K562 (cell line): ENCODE measurements around the gene UMAD1. TPM values are rescaled to one million over a fixed set of nuclear protein-coding genes. Genes with fewer than 3 reads are reported as not detected.

Experiments
- ATAC-seq: fragments of 200-7000 bp; cut with Tn5 transposase; 3 replicates; pipeline ENCODE4 v1.9.1; 2020; ENCODE audit warnings: moderate library complexity
- BruUV-seq: library from RNA; stranded (reverse); fragments of 400-500 nt; replicated peaks from 2 replicates; lab custom pipeline; 2021; lab: Mats Ljungman, UMichigan
- CTCF ChIA-PET: fragments of 300-600 bp; formaldehyde crosslinking; extraction: SDS; loops from one replicate; lab custom pipeline; 2021; ENCODE audit warnings: low intra/inter-chr PET ratio; lab: Yijun Ruan, JAX
- POLR2A ChIA-PET: fragments of 300-600, 350-650 bp; sonication (Branson Sonifier 250); formaldehyde crosslinking; extraction: SDS; loops from one replicate; lab custom pipeline; 2021; ENCODE audit warnings: antibody characterized with exemption, inconsistent platforms; lab: Yijun Ruan, JAX
- DNase-seq, 4 experiments: peaks; one replicate each; pipeline versions ENCODE4 v3.0.0 to v3.0.0-alpha.2; 2011 to 2018; ENCODE audit warnings: low spot score in 3 of 4, mixed read lengths in 3 of 4; ENCODE audit errors: extremely low read depth in 1 of 4
- FAIRE-seq: peaks from 2 replicates; lab custom pipeline; 2011; peaks lifted over from hg19 to GRCh38; lab: Jason Lieb, UNC
- H2AFZ ChIP-seq: 2 replicates; pipeline ENCODE4 v1.6.0; 2011; ENCODE audit warnings: low read depth, low read length, control low read depth, inconsistent platforms
- H3K27ac ChIP-seq: fragments of 200-600 bp; 3 replicates; pipeline ENCODE4 v1.8.0; 2011; ENCODE audit warnings: low read depth, mild to moderate bottlenecking, control low read depth, inconsistent platforms, low read length, moderate library complexity, mixed read lengths; ENCODE audit errors: extremely low read depth
- H3K27me3 ChIP-seq, 2 experiments: fragments of 300-600 bp in 1 of 2; 2 replicates in 1 of 2; 3 replicates in 1 of 2; pipeline versions ENCODE4 v1.6.0 to v1.8.0; 2011; ENCODE audit warnings: inconsistent platforms in 2 of 2, low read length in 2 of 2, mild to moderate bottlenecking in 1 of 2, mixed read lengths in 1 of 2, moderate library complexity in 1 of 2; ENCODE audit not compliant: control insufficient read depth in 2 of 2, insufficient read depth in 2 of 2
- H3K36me3 ChIP-seq: fragments of 300-600 bp; 3 replicates; pipeline ENCODE4 v1.8.0; 2011; ENCODE audit warnings: mild to moderate bottlenecking, low read length, inconsistent platforms; ENCODE audit not compliant: control insufficient read depth, insufficient read depth
- H3K4me1 ChIP-seq, 2 experiments: fragments of 200-600 bp in 1 of 2; replicated peaks in 1 of 2; 2 replicates in 1 of 2; 3 replicates in 1 of 2; pipeline versions ENCODE4 v1.5.1 to v1.8.0; 2011; ENCODE audit warnings: inconsistent platforms in 2 of 2, low read length in 2 of 2, mild to moderate bottlenecking in 1 of 2, mixed read lengths in 1 of 2, moderate library complexity in 1 of 2; ENCODE audit not compliant: control insufficient read depth in 2 of 2, insufficient read depth in 2 of 2
- H3K4me2 ChIP-seq: 2 replicates; pipeline ENCODE4 v1.6.1; 2011; ENCODE audit warnings: low read length, control low read depth, inconsistent platforms, mixed read lengths; ENCODE audit not compliant: insufficient read depth
- H3K4me3 ChIP-seq: fragments of 200-600 bp; sonication (generic), shearing (Covaris generic); 2 replicates; pipeline ENCODE4 v1.5.1; 2016; ENCODE audit warnings: control low read depth, inconsistent platforms
- H3K79me2 ChIP-seq: fragments of 200-600 bp; 3 replicates; pipeline ENCODE4 v1.8.0; 2011; ENCODE audit warnings: low read length, inconsistent platforms; ENCODE audit not compliant: control insufficient read depth, insufficient read depth
- H3K9ac ChIP-seq, 2 experiments: 2 replicates each; pipeline versions ENCODE4 v1.6.0 to v1.6.1; 2011; ENCODE audit warnings: low read depth in 2 of 2, low read length in 2 of 2, control low read depth in 1 of 2, inconsistent platforms in 1 of 2, mild to moderate bottlenecking in 1 of 2, mixed read lengths in 1 of 2; ENCODE audit not compliant: insufficient read depth in 1 of 2
- H3K9me1 ChIP-seq: one replicate; pipeline ENCODE4 v1.6.0; 2011; ENCODE audit warnings: inconsistent platforms, mild to moderate bottlenecking, low read length, moderate library complexity; ENCODE audit not compliant: control insufficient read depth, insufficient read depth
- H3K9me3 ChIP-seq: replicated peaks from 2 replicates; pipeline ENCODE4 v1.5.1; 2011; ENCODE audit warnings: low read depth, low read length, inconsistent platforms; ENCODE audit not compliant: control insufficient read depth, insufficient read depth
- H4K20me1 ChIP-seq: replicated peaks from 2 replicates; pipeline ENCODE4 v1.6.1; 2011; ENCODE audit warnings: low read length, inconsistent platforms, mixed read lengths; ENCODE audit not compliant: control insufficient read depth, insufficient read depth
- BRD4 ChIP-seq: fragments of 200-600 bp; sonication (generic); IDR thresholded peaks from 2 replicates; pipeline ENCODE4 v1.6.1; 2017; ENCODE audit warnings: inconsistent platforms
- C11orf30 ChIP-seq: fragments of 450-650 bp; IDR thresholded peaks from 2 replicates; pipeline ENCODE4 v1.6.1; 2016; ENCODE audit warnings: low read depth, mild to moderate bottlenecking
- MAFF ChIP-seq: IDR thresholded peaks from 2 replicates; pipeline ENCODE4 v1.6.1; 2012; ENCODE audit warnings: low read length, improper control_type of control experiment
- PHF21A ChIP-seq: fragments of 450-650 bp; IDR thresholded peaks from 2 replicates; pipeline ENCODE4 v1.6.1; 2017; ENCODE audit warnings: low read depth, borderline replicate concordance
- SMAD2 ChIP-seq: fragments of 150-350 bp; IDR thresholded peaks from 2 replicates; pipeline ENCODE4 v1.6.1; 2014; ENCODE audit warnings: low read depth, mild to moderate bottlenecking, low read length
- SP2 ChIP-seq: IDR thresholded peaks from 2 replicates; pipeline ENCODE4 v1.6.1; 2011; ENCODE audit warnings: mild to moderate bottlenecking, low read depth, low read length, moderate library complexity; ENCODE audit not compliant: poor library complexity, severe bottlenecking; ENCODE audit errors: extremely low read depth
- ZNF316 ChIP-seq: fragments of 450-650 bp; IDR thresholded peaks from 2 replicates; pipeline ENCODE4 v1.6.1; 2016
- ZNF507 ChIP-seq: conservative IDR thresholded peaks from 2 replicates; pipeline ENCODE4 v1.6.1; 2017; ENCODE audit warnings: missing genetic modification characterization, missing compliant biosample characterization
- WGBS: fragments of 100-300 bp; shearing (Covaris generic); methylation state at CpG from one replicate; pipeline ENCODE4 v1.1.6; 2016; ENCODE audit warnings: low coverage, mixed read lengths; ENCODE audit not compliant: insufficient coverage; ENCODE audit errors: missing lambda C conversion rate; 5-methylcytosine and 5-hydroxymethylcytosine counted together
- in situ Hi-C: fragments of 300-500 bp; cut with MboI; formaldehyde crosslinking; loops from 4 replicates; pipeline ENCODE4 v1.15.0; 2018; ENCODE audit warnings: inconsistent platforms, mixed read lengths
- intact Hi-C: fragments of 100-400 bp; cut with micrococcal nuclease; formaldehyde crosslinking; loops from 2 replicates; pipeline ENCODE4 v1.14.2; 2022
- polyA plus RNA-seq, 8 experiments: library from polyadenylated mRNA; depleted of rRNA in 4 of 8; stranded (reverse) in 5 of 8; unstranded in 3 of 8; fragments of >200 nt; fragmentation: Nextera tagmentation in 2 of 8; fragmentation: Illumina TruSeq in 1 of 8; extraction: Ambion mirVana in 2 of 8; extraction: Trizol in 1 of 8; gene quantifications; 2 replicates each; pipeline versions ENCODE4 v1.2.1 to v1.2.3, GENCODE V29; 2011 to 2014; ENCODE audit warnings: inconsistent platforms in 1 of 8, missing spikeins in 1 of 8
- total RNA-seq, 7 experiments: library from RNA; depleted of rRNA in 6 of 7; stranded (reverse); fragments of >200 nt in 6 of 7; fragmentation: Illumina TruSeq in 2 of 7; extraction: Trizol in 2 of 7; gene quantifications; 2 replicates each; pipeline versions ENCODE4 v1.2.1 to v1.2.3, GENCODE V29; 2011 to 2021; ENCODE audit warnings: low replicate concordance in 1 of 7
- TF ChIP-seq, protein P1 (sequence below): fragments of 250-450 bp; sonication (Bioruptor Pico); IDR thresholded peaks from 2 replicates; pipeline ENCODE4 v1.5.0; 2021

Gene UMAD1
- total and polyA plus RNA-seq, 9 of the 15 experiments (the other 6 are each of a cell fraction or from before 2014, with no cell fraction given), result 9.0 to 26.7 (median 13.3) TPM

DNA sequence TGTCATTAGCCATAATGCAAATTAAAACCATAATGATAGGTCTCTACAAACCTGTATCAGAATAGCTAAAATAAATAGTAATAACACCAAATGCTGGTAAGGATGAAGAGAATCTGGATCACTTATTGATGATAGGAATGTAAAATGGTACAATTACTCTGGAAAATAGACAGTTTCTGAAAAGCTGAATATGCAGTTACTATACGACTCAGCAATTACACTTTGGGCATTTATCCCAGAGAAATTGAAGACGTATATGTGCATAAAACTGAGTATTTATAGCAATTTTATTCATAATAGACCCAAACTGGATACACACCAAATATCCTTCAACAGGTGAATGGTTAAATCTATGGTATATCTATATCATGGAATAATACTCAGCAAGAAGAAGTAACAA lies 69.9 kb downstream of the UMAD1 start:
- H3K36me3 ChIP-seq, result no peaks in the 10 kb centered on the region
- H3K4me3 ChIP-seq, result no peak overlapping the region
- H3K4me1 ChIP-seq, result no peaks in the 10 kb centered on the region
- WGBS, result 32% methylated on average over 2 of the region's 2 CpGs
- ATAC-seq (no peak), DNase-seq (no peak), FAIRE-seq (no peak)
- CTCF ChIA-PET, result no interaction called here
- no peaks in the 10 kb centered on the region for H3K9me3 ChIP-seq
- no TSS peak for BruUV-seq
- H3K79me2 ChIP-seq, result no peaks in the 10 kb centered on the region
- no peak overlapping the region for H3K4me2 ChIP-seq
- no peaks in the 10 kb centered on the region for H4K20me1 ChIP-seq
- POLR2A ChIA-PET, result interaction anchor here (1.6 kb wide), 1 partner anchor 11 kb away, joined by 3 read pairs; no protein-coding TSS in a partner anchor
- no peak overlapping the region for H3K27ac ChIP-seq
- H3K9ac ChIP-seq, result no peak overlapping the region
- no peak overlapping the region for H2AFZ ChIP-seq
- in situ Hi-C loops, result no loop called here
- no peaks in the 10 kb centered on the region for H3K27me3 ChIP-seq
- TF ChIP-seq SMAD2 (no peak), SP2 (no peak), C11orf30 (0 out of 2 replicates have a peak, but pooled peaks have one; percentile 30), ZNF316 (peak; percentile 60), ZNF507 (no peak), PHF21A (no peak), MAFF (0 out of 2 replicates have a peak, but pooled peaks have one; percentile 6), BRD4 (no peak)
- TF ChIP-seq, protein P1, sequence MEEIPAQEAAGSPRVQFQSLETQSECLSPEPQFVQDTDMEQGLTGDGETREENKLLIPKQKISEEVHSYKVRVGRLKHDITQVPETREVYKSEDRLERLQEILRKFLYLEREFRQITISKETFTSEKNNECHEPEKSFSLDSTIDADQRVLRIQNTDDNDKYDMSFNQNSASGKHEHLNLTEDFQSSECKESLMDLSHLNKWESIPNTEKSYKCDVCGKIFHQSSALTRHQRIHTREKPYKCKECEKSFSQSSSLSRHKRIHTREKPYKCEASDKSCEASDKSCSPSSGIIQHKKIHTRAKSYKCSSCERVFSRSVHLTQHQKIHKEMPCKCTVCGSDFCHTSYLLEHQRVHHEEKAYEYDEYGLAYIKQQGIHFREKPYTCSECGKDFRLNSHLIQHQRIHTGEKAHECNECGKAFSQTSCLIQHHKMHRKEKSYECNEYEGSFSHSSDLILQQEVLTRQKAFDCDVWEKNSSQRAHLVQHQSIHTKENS (CRISPR knock-in tag), result no peak
- TF ChIP-seq, all 486 proteins: peak for 3
- intact Hi-C loops, result no loop called here
- no peaks in the 10 kb centered on the region for H3K9me1 ChIP-seq
